GM12891 (cell line): ENCODE measurements around the gene SEPTIN12.

Source experiments
- PAX5 ChIP-seq: IDR thresholded peaks from 2 replicates; pipeline ENCODE4 v1.6.1; 2011; ENCODE audit warnings: low read length, moderate library complexity, mild to moderate bottlenecking; ENCODE audit not compliant: insufficient read depth, severe bottlenecking
- POLR2A ChIP-seq: IDR thresholded peaks from 2 replicates; pipeline ENCODE4 v1.6.1; 2011; ENCODE audit warnings: low read depth, low read length, control low read depth
- POLR2AphosphoS5 ChIP-seq: IDR thresholded peaks from 2 replicates; pipeline ENCODE4 v1.6.1; 2011; ENCODE audit warnings: low read depth, low read length, control low read depth
- POU2F2 ChIP-seq: IDR thresholded peaks from 2 replicates; pipeline ENCODE4 v1.6.1; 2011; ENCODE audit warnings: low read depth, mild to moderate bottlenecking, control low read depth, low read length, moderate library complexity
- SPI1 ChIP-seq: IDR thresholded peaks from 2 replicates; pipeline ENCODE4 v1.6.1; 2011; ENCODE audit warnings: low read depth, low read length, control low read depth
- TAF1 ChIP-seq: IDR thresholded peaks from 2 replicates; pipeline ENCODE4 v1.6.1; 2011; ENCODE audit warnings: low read depth, low read length, control low read depth

- TF ChIP-seq TAF1 (no peak), POLR2A (no peak), POLR2AphosphoS5 (no peak), SPI1 (no peak), PAX5 (no peak), POU2F2 (no peak)
Measured at GRCh38 chr16:4828567-4829321, 40.6 kb upstream of the SEPTIN12 start.
